DLD1 (cell line): ENCODE measurements around the gene SBF1.

Experiments
- in situ Hi-C: cut with HindIII; loops from 2 replicates; pipeline ENCODE4 v1.10.0; 2017; ENCODE audit warnings: low sequenced_read_pairs

Gene SBF1

DNA sequence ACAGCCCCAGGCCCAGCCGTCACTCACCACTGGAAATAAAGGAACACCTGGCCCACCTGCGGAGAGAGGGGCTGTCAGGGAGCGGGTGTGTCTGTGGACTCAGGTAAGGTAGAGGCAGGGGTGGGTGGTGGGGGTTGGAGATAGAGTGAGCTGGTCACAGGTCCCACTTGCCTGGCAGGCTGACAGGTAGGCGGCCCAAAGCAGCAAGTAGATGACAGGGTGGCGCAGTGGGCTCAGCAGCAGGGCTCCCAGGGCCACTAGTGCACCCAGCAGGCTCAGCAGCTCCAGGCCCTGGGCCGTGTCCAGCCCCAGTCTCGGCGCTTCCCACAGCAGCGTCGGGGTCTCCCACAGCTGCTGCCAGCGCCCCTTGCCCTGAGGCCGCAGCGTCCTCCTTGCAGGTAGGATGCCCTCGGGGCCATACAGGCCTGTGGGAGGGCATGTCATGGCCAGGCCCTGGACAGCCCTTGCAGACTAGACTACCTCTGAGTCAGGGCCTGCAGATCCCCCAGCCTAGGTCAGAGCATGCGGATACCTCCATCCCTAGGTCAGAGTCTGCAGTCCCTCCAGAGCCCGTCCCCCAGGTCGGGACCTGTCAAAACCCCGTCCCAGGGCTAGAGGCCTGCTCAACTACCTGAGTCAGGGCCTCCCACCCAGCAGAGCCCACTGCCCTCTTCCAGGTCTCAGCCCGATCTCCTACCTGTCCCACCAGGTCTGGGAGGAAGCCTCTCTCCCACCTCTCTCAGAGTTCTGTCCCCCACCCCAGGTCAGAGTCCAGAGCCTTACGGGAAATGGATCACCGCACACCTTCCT lies 32.0 kb upstream of the SBF1 start:
- in situ Hi-C loops = no loop called here

DNA sequence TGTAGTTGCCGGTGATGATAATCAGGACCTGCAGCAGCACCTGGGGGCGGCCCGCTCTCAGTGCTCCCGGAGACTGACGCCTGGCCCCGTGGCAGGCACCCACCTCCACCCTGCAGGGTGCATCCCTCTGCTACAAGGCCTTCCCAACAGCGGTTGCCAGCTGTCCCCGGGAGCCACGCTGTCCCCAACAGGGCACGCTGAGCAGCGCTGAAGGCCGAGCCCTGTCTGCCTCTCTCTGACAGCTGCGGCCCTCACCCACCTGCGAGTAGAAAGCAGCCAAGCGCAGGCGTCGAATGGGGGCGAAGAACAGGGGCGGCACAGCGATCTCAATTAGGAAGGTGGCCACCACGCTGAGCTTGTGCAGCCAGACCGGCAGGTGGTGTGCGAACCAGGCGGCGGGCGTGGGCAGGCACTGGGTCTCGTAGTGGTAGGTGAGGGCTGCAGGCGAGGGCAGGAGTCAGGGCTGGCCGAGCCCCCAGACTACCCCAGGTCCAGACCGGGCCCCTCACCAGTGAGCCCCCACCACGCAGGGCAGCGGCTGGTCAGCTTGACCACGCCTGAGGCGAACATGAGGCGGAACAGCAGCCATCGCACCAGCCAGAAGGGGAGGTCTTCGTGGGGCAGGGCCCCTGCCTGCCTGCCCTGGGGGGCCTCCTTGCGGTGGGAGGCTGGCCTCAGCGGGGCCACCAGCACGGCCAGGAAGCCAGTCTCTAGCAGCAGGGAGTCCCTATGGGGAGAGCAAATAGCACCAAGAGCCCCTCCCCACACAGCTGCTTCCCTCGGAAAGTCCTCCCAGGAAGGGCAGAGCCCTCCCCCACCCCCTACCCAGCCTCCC lies 31.2 kb upstream of the SBF1 start:
- in situ Hi-C loops = no loop called here

DNA sequence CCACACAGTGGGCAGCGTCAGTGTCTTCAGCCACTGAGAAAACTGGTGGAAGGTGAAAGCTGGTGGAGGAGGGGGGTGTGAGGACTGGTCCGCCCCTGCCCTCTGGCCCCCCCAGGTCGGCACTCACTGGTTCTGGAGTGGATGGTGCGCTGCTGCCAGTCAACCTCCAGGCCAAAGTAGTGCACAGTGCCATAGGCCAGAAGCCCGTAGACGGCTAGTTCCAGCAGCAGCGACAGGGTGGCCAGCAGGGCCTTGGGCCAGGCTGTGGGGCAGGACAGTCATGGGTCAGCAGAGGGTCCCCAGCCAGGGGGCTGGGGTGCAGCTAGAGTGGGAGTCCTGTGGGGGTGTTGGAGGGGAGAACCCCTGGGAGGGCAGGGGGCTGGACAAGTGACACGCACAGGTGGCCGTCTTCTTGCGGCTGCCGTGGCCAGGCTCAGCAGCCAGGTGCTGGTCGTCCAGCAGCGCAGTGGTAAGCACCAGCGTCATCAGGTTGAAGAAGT lies 30.5 kb upstream of the SBF1 start:
- in situ Hi-C loops = no loop called here

DNA sequence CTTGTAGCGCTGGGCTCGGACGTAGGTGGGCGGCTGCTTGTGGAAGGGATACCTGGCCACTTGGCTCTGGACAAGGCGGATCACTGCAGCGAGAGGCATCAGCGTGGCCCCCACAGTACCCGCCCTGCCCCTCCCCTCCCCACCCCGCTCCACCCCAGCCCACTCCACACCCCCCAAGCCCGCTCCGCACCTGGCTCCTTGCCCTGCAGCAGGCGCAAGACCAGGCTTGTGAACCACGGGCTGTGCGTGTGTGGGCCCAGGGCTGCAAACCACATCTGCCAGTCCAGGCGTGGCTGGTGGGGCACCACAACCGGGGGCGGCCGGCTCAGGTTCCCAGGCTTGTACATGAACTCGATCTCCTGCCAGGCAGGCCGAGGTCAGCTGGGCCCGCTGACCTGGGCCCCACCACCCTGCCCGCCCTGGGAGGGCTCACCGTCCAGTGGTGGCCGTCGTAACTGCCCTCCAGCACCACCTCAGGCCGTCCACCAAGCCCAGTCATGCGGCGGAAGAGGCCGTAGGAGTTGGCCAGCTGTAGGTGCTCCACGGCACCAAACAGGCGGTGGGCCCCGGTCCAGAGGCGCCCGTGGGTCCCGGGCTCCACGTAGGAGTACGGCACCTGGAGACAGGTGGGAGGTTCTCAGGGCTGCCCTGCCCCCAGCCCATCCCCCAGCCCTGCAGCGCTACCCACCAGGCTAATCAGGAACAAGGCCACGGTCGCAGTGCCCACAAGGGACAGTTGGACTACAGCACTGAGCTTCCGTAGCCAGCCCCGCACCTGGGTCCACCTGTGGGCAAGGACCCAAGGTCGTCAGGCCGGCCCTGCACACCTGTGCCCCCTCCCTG lies 29.8 kb upstream of the SBF1 start:
- in situ Hi-C loops = no loop called here

DNA sequence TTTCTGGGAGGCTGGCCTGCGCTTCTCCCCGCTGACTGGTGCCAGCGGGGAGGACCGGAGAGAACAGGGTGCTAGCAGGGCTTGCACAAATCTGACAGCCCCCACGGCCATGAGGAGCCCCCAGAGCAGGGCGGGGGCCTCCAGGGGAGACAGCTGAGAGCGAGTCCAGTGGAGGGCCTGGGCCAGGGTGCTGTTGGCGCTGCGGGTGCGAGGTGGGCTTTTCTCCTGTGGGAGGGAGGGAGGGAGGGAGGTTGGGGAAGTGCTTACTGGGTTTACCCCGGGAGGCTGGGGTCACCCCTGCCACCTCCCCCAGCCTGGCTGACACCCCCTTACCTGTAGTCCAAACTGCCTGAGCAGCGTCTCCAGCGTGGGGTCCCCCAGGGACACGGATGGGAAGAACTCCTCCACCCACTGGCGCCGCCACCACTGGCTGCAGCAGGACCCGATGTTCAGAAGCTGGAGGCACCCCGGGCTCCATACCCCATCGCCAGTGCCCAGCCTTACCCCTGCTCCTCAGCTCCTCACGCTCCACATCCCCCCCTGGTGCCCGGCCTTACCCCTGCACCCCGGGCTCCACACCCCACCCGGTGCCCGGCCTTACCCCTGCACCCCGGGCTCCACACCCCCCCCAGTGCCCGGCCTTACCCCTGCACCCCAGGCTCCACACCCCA lies 28.8 kb upstream of the SBF1 start:
- in situ Hi-C loops = no loop called here

DNA sequence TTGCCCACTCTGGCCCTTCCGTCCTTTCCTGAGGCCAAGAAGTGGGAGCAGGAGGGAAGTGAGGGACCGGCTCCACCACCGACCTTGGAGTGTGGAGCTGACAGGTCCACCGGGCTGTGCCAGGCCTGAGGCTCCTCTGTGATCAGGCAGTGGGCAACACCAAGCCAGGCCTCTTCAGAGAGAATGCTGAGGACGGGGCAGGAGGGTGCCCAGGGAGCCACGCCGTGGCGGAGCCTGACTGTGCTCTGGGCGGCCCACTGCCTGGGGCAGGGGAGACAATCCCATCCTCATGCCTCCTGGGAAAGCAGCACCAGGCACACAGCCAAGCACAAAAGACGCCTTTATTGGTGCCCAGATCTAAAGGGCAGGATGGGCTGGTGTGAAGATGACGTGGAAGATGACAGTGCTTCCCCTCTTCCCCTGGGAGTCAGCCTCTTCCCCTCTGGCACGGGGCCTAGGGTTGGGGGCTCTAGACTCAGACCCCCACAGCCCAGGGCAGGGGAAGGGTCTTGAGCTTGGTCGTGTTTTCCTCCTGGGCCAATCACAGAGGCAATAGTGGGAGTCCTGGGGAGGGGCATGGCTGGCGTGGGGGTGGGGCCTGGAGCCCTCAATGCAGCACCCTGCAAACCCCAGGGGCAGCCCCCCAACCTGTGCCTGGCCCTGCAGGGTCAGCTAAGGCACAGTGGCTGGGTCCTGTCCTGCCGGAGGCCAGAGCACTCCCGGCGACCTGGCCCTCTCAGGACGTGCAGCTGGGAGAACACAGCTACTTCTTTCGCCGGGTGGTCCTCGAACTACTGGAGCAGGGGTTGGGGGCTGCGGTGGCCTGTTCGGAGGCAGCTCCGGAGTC lies 28.0 kb upstream of the SBF1 start:
- in situ Hi-C loops = no loop called here

DNA sequence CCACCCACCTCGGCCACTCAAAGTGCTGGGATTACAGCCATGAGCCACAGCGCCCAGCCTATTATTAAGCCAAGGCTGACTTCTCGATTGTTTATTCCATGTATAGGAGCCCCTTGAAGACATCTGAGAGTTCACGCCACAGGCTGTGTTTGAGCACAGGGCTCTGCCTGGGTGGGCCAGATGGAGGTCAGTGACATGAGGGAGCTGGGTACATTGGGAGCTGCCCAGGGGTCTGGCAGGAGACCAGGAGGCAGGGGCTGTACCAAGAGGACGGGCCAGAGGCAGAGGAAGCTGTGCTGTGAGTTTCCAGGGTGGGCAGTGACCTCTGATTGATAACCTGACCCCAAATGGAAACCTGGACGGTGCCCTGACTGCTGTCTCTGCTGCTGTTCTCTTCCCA lies 27.3 kb upstream of the SBF1 start:
- in situ Hi-C loops = no loop called here

DNA sequence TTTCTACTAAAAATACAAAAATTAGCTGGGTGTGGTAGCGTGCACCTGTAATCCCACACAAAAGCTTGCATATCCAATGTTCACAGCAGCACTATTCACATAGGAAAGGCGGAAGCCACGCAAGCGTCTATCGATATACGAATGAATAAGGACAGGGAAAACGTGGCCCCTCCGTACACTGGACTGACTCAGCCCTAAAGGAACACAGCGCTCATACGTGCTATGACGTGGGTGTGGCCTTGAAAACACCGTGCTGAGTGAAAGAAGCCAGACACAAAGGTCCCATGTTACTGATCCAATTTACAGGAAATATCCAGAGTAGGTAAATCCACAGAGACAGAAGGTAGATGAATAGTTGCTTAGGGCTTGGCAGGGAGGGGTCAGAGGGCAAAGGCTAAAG lies 25.6 kb upstream of the SBF1 start:
- in situ Hi-C loops = no loop called here

DNA sequence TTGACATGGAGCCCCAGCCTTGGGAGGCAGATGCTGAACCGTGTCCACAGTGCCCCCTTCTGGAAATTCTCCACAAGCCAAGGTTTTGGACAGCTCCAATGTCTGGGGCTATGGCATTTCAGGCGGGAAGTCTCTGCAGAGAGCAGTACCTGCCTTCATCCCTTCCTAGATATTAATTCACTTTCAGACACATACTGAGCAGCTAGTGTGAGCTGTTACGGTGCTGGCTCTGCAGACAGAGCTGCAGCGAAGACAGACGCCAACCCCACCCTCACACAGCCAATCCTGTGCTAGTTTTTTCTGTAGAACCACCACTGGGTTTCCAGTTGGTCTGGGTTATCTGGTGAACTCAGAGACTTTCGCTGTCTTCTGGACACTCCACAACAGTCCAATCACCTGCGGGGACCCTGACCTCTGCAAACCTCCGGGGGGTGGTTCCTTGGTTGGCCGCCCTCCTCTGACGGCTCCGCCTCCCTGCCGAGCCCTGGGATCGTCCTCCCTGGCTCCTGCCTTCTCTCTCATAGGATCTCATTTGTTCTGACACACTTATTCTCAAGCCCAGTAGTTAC lies 23.6 kb upstream of the SBF1 start:
- in situ Hi-C loops = no loop called here

DNA sequence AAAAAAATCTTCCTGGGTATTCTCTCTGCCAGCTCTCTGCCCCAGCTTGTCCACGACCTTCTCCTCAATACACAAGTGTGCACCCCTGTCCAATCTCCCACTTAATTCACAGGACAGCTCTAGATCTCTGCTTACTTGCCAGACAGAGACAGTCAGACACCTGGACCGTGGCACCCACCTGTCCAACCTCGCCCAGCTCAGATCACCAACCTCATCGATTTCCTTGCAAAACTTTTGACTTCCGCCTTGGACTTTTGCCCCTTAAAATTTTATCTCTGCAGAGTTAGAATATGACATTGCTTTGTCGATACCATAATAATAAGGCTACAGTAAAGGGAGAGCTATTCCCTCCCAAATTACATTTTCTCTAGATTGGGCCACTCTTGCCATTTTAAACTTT lies 22.3 kb upstream of the SBF1 start:
- in situ Hi-C loops = no loop called here

DNA sequence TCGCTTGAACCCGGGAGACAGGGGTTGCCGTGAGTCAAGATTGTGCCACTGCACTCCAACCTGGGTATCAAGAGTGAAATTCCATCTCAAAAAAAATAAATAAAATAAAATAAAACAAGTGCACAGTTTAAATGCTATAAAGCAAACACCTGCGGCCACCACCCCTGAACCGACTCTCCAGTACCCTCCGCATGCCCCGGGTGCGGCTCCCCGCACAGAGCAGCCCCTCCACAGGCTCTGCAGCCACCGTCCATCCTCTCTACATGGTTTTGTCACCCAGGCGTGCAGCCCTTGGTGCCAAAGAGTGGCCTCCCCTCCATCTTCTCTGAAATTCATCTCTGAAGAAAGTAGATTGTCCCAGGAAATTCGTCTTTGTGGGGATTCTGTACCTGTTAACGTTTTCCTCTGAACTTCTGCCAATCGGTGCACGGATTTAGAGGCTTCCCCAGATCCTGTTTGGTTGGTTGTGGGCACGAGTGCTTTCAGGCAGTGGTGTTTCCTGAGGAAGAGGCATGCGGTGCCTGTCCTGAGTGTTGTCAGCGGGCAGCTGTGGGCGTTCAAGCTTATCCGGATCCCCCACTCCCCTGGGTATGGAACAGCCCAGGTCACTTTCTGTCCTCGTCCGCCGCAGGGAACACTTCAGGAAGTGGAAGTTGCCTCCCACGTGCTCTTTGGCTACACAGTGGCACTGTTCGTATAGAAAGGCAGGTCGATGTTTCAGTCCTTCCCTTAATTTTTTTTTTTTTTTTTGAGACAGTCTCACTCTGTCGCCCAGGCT lies 15.9 kb upstream of the SBF1 start:
- in situ Hi-C loops = no loop called here

DNA sequence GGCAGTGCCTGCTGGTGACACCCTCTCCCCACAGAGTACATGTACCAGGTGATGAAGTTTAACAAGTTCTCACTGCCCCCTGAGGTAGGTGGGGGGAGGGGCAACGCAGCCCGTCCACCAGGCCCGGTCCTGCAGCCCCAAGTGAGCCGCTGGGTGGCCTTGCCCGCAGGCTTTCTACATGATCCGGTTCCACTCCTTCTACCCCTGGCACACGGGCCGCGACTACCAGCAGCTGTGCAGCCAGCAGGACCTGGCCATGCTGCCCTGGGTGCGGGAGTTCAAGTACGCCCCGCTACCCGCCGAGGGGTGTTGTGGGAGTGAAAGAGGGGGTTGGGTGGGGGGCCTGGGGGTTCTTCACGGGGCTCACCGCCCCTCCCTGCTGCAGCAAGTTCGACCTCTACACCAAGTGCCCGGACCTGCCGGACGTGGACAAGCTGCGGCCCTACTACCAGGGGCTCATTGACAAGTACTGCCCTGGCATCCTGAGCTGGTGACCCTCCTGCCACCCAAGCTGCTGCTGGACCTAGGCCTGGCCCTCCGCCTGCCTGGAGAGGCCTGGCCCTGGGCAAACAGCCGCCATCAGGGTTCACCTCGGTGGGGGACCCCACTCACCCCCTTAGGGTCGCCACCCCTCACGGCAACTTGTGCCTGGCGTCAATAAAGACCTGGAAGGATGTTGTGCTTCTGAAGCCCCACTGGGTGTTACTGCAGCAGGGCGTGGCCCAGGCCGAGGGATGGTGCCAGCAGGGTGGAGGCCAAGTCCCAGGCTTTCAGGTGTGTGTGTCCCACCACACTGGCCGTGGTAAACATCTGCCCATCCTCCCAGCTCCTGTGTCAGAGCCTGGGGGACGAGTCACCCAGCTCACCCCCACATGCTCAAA lies 14.8 kb upstream of the SBF1 start:
- in situ Hi-C loops = no loop called here

DNA sequence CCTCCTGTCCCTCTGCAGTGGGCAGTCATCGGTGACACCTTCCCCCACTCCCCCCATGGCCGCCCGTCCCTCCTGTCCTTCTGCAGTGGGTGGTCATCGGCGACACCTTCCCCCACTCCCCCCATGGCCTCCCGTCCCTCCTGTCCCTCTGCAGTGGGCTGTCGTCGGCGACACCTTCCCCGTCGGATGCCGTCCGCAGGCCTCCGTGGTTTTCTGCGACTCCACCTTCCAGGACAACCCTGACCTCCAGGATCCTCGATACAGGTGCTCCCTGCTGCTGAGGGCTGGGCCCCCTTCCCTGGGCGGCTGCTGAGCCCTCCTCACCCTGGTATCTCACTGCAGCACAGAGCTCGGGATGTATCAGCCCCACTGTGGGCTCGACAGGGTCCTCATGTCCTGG lies 14.1 kb upstream of the SBF1 start:
- in situ Hi-C loops = no loop called here

DNA sequence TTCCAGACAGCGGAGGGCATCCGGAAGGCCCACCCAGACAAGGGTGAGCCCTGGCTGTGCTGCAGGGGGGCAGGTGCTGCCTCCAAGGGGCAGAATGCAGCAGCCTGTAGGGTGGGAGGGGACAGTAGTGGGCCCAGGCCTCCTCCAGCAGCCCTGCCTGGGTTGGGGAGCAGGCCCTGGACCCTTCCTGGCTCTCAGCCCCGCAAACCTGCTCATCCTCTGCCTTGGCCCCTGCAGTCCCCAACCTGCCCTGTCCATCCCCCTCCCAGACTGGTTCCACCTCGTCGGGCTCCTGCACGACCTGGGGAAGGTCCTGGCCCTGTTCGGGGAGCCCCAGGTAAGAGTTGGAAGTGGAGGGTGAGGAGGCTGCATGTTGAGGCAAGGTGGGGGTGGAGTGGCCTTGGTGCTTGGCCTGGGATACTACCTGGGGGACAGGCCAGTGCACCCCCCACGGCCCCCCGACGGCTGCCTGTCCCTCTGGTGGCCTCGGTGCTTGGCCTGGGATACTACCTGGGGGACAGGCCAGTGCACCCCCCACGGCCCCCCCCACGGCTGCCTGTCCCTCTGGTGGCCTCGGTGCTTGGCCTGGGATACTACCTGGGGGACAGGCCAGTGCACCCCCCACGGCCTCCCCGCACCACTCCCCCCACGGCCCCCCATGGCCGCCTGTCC lies 13.3 kb upstream of the SBF1 start:
- in situ Hi-C loops = no loop called here

DNA sequence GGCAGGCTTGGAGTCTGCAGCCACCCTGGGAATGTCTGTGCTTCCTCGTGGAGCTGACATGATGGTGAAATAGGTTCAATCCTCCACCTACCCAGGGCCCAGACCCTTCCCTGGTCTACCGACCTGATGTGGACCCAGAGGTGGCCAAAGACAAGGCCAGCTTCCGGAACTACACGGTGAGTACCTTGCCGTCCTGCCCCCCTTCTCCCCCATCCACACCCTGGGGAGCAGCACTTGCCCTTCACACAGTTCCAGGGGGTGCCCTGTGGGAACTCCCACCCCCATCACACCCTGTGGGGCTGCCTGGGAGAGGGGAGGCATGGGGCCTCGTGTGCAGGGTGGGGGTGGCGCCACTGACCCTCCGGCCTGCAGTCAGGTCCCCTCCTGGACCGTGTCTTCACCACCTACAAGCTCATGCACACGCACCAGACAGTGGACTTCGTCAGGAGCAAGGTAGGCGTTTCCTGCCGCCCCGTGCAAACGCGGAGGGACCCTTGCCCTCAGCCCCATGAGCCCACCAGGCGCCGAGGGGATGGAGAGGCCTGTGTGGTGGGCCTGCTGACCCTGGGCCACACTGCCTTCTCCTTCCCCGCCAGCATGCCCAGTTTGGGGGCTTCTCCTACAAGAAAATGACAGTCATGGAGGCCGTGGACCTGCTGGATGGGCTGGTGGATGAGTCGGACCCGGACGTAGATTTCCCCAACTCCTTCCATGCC lies 12.6 kb upstream of the SBF1 start:
- in situ Hi-C loops = no loop called here

DNA sequence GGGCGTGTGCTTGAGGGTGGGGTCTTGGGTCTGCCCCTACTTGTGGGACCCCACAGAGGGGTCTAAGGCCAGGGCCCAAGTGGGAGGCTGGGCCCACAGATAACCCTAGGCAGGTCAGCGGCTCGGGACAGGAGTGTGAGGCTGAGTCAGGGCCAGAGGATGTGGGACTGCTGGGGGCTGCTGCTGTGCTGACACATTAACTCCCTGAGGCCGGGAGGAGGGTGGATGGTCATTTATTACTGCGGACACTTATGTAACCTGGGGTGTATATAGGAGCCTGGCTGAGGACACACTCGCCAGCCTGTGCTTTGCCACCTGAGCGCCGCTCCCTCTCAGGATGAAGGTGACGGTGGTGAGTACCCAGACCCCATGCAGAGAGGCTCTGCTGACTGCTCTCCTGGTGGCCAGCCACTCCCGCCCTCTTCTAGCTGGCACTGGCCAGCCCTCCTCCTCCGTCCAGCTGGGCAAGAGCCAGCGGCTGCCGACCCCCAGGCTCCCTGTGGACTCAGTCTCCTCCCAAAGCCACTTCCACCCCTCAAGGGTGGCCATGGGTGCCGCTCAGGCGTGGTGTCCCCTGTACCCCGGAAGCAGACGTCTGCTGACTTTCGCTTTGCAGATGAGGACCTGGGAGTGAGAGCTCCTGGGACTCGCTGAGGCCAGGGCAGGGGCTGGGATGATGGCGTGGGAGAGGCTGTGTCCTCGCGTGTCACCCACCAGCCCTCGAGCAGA lies 11.9 kb upstream of the SBF1 start, which contains the start of gene MIOX:
MIOX (plus strand) TSS at position 299 of the 729 bp plus-strand sequence; CDS start at position 338, 39 bp downstream.
- in situ Hi-C loops = no loop called here
